ENCODE data around the gene RTN1. TPM values are rescaled to one million over a fixed set of nuclear protein-coding genes. Genes with fewer than 3 reads are reported as not detected.

RTN1 gene
- total and polyA plus RNA-seq, 12 donors = 0.40 to 5.5 (median 0.91) TPM

DNA sequence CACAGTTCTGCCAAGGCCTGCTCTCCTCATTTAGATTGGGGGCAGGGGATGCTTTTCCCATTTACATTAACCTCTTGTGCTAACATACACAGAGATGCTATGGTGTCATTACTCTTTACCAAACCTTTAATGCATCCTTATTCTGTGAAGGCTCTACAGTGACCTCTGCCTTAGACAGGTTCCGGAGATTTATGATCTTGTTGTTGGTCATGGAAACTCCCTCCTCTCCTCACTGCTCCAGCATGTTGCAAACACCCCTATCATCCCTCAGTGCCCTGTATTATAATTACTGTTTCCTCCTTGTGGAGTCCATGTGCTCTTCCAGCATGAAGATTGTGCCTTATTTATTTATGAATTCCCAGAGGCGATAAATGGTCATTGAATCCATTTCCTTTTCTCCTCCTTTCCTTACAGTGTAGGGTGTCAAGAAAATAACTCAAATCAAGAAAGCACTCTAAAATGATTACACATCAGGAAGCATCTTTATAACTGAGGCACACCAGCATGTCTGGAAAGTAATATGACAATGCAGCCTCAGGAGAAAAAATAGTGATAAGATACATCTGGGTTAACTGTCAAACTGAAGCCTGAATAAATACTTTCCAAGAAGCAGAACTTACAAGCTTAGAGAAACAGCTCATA is 37.8 kb downstream of the RTN1 start:
- Histone ChIP-seq H3K4me3 (no peak overlapping the region), H3K9me3 (no peaks in the 10 kb centered on the region), H3K36me3 (no peaks in the 10 kb centered on the region), H3K4me1 (no peaks in the 10 kb centered on the region), H3K27ac (no peak overlapping the region), H3K27me3 (peaks cover 0 to 7% (median under 1%) of the 10 kb centered on the region in 7 donors)
- DNase-seq = no peak
- intact Hi-C loops (cut with DNase I) = no loop called here
- TF ChIP-seq, protein P1, sequence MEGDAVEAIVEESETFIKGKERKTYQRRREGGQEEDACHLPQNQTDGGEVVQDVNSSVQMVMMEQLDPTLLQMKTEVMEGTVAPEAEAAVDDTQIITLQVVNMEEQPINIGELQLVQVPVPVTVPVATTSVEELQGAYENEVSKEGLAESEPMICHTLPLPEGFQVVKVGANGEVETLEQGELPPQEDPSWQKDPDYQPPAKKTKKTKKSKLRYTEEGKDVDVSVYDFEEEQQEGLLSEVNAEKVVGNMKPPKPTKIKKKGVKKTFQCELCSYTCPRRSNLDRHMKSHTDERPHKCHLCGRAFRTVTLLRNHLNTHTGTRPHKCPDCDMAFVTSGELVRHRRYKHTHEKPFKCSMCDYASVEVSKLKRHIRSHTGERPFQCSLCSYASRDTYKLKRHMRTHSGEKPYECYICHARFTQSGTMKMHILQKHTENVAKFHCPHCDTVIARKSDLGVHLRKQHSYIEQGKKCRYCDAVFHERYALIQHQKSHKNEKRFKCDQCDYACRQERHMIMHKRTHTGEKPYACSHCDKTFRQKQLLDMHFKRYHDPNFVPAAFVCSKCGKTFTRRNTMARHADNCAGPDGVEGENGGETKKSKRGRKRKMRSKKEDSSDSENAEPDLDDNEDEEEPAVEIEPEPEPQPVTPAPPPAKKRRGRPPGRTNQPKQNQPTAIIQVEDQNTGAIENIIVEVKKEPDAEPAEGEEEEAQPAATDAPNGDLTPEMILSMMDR (IDR thresholded peaks at IDR 0.05) = no peak
- no peak for ATAC-seq
- WGBS, 2 donors = 81 to 82% methylated on average over 2 of the region's 2 CpGs

DNA sequence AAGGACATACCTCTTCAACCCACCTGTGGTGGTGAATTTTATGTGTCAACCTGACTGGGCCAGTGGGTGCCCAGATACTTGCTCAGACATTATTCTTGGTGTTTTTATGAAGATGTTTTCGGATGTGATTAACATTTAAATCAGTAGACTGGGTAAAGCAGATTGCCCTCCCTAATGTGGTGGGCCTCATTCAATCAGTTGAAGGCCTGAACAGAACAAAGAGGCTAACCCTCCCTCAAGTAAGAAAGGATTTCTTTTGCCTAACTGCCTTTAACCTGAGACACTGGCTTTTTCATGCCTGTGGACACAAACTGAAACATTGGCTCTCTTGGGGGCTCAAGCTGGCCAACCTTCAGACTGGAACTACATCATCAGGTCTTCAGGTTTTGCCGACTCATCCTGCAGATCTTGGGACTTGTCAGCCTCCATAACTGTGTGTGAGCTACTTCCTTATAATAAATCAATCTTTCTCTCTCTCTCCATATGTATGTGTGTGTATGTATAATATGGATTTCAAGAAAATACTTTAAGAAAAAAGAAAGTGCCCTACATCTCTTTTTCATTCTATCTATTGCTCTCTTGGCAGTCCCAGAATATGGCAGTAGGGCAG is 39.4 kb downstream of the RTN1 start:
- DNase-seq (no peak), ATAC-seq (no peak)
- Histone ChIP-seq H3K9me3 (no peaks in the 10 kb centered on the region), H3K36me3 (no peaks in the 10 kb centered on the region), H3K4me1 (no peaks in the 10 kb centered on the region), H3K4me3 (no peak overlapping the region), H3K27me3 (peaks cover 0 to 7% (median 0%) of the 10 kb centered on the region in 7 donors), H3K27ac (no peak overlapping the region)
- TF ChIP-seq, protein P1 (IDR thresholded peaks at IDR 0.05) = no peak
- WGBS, 2 donors = 78 to 80% methylated on average over 2 of the region's 2 CpGs
- intact Hi-C loops (cut with DNase I) = no loop called here

DNA sequence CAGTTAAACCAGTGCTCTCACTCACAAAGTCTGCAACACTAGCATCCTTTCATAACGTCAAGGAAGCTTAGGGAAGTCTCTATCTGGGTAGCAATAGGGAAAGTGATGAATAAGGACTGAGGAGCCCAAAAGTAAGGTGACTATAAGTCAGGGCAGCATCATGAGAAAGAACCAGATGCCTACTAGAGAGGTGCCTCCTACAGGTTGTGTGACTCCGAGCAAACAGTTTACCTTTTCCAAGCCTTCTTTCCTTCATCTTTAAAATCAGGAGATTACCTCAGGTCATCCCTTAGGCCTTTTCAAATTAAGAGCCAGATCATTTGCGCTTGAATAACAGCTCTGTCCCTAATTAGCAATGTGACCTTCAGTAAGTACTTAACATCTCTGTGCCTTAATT is 40.2 kb downstream of the RTN1 start:
- DNase-seq (no peak), ATAC-seq (no peak)
- H3K27ac ChIP-seq = no peak overlapping the region
- intact Hi-C loops (cut with DNase I) = no loop called here
- peaks cover 0 to 7% (median 0%) of the 10 kb centered on the region in 7 donors for H3K27me3 ChIP-seq
- 60 to 68% methylated on average over 3 of the region's 3 CpGs for WGBS, 2 donors
- TF ChIP-seq, protein P1 (IDR thresholded peaks at IDR 0.05) = no peak
- no peaks in the 10 kb centered on the region for H3K9me3 ChIP-seq
- no peaks in the 10 kb centered on the region for H3K4me1 ChIP-seq
- no peak overlapping the region for H3K4me3 ChIP-seq
- no peaks in the 10 kb centered on the region for H3K36me3 ChIP-seq

DNA sequence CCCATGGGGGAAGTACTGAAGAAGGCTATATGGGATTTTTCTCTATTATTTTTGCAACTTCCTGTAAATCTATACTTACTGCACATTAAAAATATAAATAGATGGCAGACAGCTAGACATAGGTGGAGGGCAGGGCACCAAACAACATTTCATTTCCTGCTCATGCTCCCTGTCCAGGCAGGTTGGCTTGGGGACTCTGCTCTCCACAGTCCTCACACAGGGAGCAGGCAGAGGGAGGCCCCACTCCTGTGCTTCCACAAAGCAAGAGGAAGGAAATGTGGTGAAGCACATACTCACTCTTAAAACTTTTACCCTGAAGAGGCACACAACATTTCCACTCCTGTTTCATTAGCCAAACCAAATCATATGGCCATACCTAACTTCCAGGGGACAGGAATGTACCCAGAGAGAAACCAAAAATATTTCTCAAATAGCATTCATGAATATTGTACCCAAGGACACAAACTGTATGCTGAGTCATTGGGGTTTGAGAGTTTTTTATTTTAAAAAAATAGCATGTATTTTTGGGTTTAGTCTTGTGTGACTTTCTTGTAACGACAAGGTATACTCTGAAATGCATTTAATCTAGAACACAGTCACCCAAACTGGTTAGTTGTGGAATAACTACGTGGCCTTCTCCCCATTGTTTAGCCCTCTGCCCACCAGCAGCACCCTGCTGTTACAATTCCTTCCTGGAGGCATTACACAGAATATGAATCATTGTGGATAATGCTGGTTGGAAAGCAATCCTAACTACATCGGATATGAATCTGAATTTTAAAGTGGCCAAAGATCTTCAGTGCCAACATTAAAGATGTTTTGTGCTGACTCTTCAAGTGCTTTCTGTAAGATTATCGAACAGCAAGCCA is 40.9 kb downstream of the RTN1 start:
- no peak overlapping the region for H3K27ac ChIP-seq
- H3K27me3 ChIP-seq = peaks cover 0 to 7% (median 0%) of the 10 kb centered on the region in 7 donors
- no peaks in the 10 kb centered on the region for H3K36me3 ChIP-seq
- WGBS, 2 donors = 64 to 70% methylated on average over 4 of the region's 4 CpGs
- ATAC-seq (no peak), DNase-seq (no peak)
- no peaks in the 10 kb centered on the region for H3K9me3 ChIP-seq
- H3K4me3 ChIP-seq = no peak overlapping the region
- intact Hi-C loops (cut with DNase I) = no loop called here
- TF ChIP-seq, protein P1 (IDR thresholded peaks at IDR 0.05) = no peak
- no peaks in the 10 kb centered on the region for H3K4me1 ChIP-seq
